NCI-H510A (cell line): Measurements from ENCODE around the gene LPCAT1.
"Not testable (repeated sequence)": the region's sequence is repeated elsewhere in the genome, so short reads cannot be mapped to it uniquely, and the experiment has no call there.

Experiments used
- DNase-seq: peaks from one replicate; lab custom pipeline; 2025; lab: John Stamatoyannopoulos, UW

The LPCAT1 gene

GRCh38 chr5:1522601-1523479, 920 bp downstream of the LPCAT1 start:
- no peak for DNase-seq

GRCh38 chr5:1521671-1522600, 1.8 kb downstream of the LPCAT1 start:
- no peak for DNase-seq

GRCh38 chr5:1520791-1521453, 2.8 kb downstream of the LPCAT1 start:
- no peak for DNase-seq

- DNase-seq, result no peak
These were observed 4.0 kb downstream of the LPCAT1 start for GRCh38 chr5:1519631-1520210.

GRCh38 chr5:1517838-1518237, 5.9 kb downstream of the LPCAT1 start:
- DNase-seq, result no peak

- DNase-seq, result no peak
These were observed 6.9 kb downstream of the LPCAT1 start for GRCh38 chr5:1516615-1517601.

- DNase-seq, result no peak
These were observed 7.7 kb downstream of the LPCAT1 start for GRCh38 chr5:1515921-1516571.

- DNase-seq, result no peak
These were observed 8.3 kb downstream of the LPCAT1 start for GRCh38 chr5:1515311-1515920.

GRCh38 chr5:1514819-1515310, 8.9 kb downstream of the LPCAT1 start:
- DNase-seq, result not testable (repeated sequence)

- no peak for DNase-seq
These were observed 9.5 kb downstream of the LPCAT1 start for GRCh38 chr5:1514027-1514818.

GRCh38 chr5:1513326-1514026, 10.3 kb downstream of the LPCAT1 start:
- DNase-seq, result no peak

GRCh38 chr5:1512541-1513291, 11.0 kb downstream of the LPCAT1 start:
- DNase-seq, result peak; percentile 53

GRCh38 chr5:1511651-1512540, 11.9 kb downstream of the LPCAT1 start:
- DNase-seq, result no peak

- DNase-seq, result no peak
These were observed 12.7 kb downstream of the LPCAT1 start for GRCh38 chr5:1511048-1511447.

- no peak for DNase-seq
These were observed 13.1 kb downstream of the LPCAT1 start for GRCh38 chr5:1510631-1511030.

GRCh38 chr5:1510151-1510561, 13.6 kb downstream of the LPCAT1 start:
- DNase-seq, result no peak
